Testis (tissue), 3 donors: ENCODE data around the gene HNF1B. TPM values are rescaled to one million over a fixed set of nuclear protein-coding genes. Genes with fewer than 3 reads are reported as not detected.

Source experiments
- DNase-seq: peaks from one replicate; pipeline ENCODE4 v3.0.0-alpha.2; 2019
- H3K27ac ChIP-seq, 2 donors: fragments of 200-600 bp; sonication (generic); one replicate each; pipeline ENCODE4 v1.5.1; 2019
- H3K27me3 ChIP-seq: fragments of 200-600 bp; sonication (generic); one replicate; pipeline ENCODE4 v1.5.1; 2019
- H3K36me3 ChIP-seq: fragments of 200-600 bp; sonication (generic); one replicate; pipeline ENCODE4 v1.5.1; 2017; ENCODE audit warnings: low read depth; ENCODE audit errors: missing control alignments
- H3K4me1 ChIP-seq: fragments of 200-600 bp; sonication (generic); one replicate; pipeline ENCODE4 v1.5.1; 2019
- H3K4me3 ChIP-seq, 2 donors: fragments of 200-600 bp; sonication (generic); one replicate each; pipeline ENCODE4 v1.5.1; 2017 to 2019
- H3K9me3 ChIP-seq: fragments of 200-600 bp; sonication (generic); one replicate; pipeline ENCODE4 v1.5.1; 2017
- POLR2A ChIP-seq: fragments of 450-650 bp; IDR thresholded peaks from one replicate; pipeline ENCODE4 v1.6.1; 2017; ENCODE audit warnings: antibody characterized with exemption, mild to moderate bottlenecking, moderate library complexity
- WGBS, 2 donors: methylation state at CpG; one replicate each; pipeline ENCODE4 v1.1.5; 2018; 5-methylcytosine and 5-hydroxymethylcytosine counted together
- intact Hi-C: fragments of 100-400 bp; cut with DNase I; formaldehyde crosslinking; loops from one replicate; pipeline ENCODE4 v1.15.1; 2023; ENCODE audit warnings: low total_unique reads
- polyA plus RNA-seq: library from polyadenylated mRNA; stranded (reverse); fragments of 350-450 nt; fragmentation: Illumina TruSeq; extraction: RNeasy Lipid Tissue Mini Kit (QIAGEN cat#74804); gene quantifications from one replicate; pipeline ENCODE4 v1.2.3, GENCODE V29; 2014; ENCODE audit warnings: low read depth, low replicate concordance; ENCODE audit not compliant: insufficient read depth
- total RNA-seq, 2 donors: library from RNA; depleted of rRNA; stranded (reverse); fragments of >200 nt; gene quantifications; one replicate each; pipeline ENCODE4 v1.2.3, GENCODE V29; 2016
- TF ChIP-seq, protein P1 (sequence below), 3 experiments: fragments of 450-650 bp in 2 of 3; fragments of 200-600 bp in 1 of 3; sonication (generic) in 1 of 3; IDR thresholded peaks; one replicate each; pipeline ENCODE4 v1.5.1; 2016 to 2019; ENCODE audit warnings: antibody characterized with exemption in 3 of 3, mild to moderate bottlenecking in 2 of 3, moderate library complexity in 1 of 3

The HNF1B gene
- total and polyA plus RNA-seq, 3 donors from 2014 or later: 2.9 to 6.3 (median 3.2) TPM

- DNase-seq: no peak
- H3K4me3 ChIP-seq: no peak overlapping the region
- no peaks in the 10 kb centered on the region for H3K36me3 ChIP-seq
- TF ChIP-seq, protein P1, sequence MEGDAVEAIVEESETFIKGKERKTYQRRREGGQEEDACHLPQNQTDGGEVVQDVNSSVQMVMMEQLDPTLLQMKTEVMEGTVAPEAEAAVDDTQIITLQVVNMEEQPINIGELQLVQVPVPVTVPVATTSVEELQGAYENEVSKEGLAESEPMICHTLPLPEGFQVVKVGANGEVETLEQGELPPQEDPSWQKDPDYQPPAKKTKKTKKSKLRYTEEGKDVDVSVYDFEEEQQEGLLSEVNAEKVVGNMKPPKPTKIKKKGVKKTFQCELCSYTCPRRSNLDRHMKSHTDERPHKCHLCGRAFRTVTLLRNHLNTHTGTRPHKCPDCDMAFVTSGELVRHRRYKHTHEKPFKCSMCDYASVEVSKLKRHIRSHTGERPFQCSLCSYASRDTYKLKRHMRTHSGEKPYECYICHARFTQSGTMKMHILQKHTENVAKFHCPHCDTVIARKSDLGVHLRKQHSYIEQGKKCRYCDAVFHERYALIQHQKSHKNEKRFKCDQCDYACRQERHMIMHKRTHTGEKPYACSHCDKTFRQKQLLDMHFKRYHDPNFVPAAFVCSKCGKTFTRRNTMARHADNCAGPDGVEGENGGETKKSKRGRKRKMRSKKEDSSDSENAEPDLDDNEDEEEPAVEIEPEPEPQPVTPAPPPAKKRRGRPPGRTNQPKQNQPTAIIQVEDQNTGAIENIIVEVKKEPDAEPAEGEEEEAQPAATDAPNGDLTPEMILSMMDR (IDR thresholded peaks at IDR 0.05): no peak
- TF ChIP-seq POLR2A: no peak
- no peaks in the 10 kb centered on the region for H3K9me3 ChIP-seq
- no peaks in the 10 kb centered on the region for H3K4me1 ChIP-seq
- 71 to 74% methylated on average over 3 to 4 of the region's 4 CpGs for WGBS, 2 donors
- peaks cover under 1% of the 10 kb centered on the region for H3K27me3 ChIP-seq
- H3K27ac ChIP-seq: no peak overlapping the region
- intact Hi-C loops: no loop called here
These were observed 9.7 kb downstream of the HNF1B start for GRCh38 chr17:37735165-37735564.

GRCh38 chr17:37732316-37732715, 12.5 kb downstream of the HNF1B start:
- H3K9me3 ChIP-seq: no peaks in the 10 kb centered on the region
- no peak for DNase-seq
- no peaks in the 10 kb centered on the region for H3K4me1 ChIP-seq
- no peak for TF ChIP-seq POLR2A
- TF ChIP-seq, protein P1 (IDR thresholded peaks at IDR 0.05): no peak
- no peak overlapping the region for H3K27ac ChIP-seq
- H3K36me3 ChIP-seq: no peaks in the 10 kb centered on the region
- WGBS, 2 donors: 73 to 89% methylated on average over 3 to 4 of the region's 4 CpGs
- no peaks in the 10 kb centered on the region for H3K27me3 ChIP-seq
- no peak overlapping the region for H3K4me3 ChIP-seq
- intact Hi-C loops: no loop called here

DNA sequence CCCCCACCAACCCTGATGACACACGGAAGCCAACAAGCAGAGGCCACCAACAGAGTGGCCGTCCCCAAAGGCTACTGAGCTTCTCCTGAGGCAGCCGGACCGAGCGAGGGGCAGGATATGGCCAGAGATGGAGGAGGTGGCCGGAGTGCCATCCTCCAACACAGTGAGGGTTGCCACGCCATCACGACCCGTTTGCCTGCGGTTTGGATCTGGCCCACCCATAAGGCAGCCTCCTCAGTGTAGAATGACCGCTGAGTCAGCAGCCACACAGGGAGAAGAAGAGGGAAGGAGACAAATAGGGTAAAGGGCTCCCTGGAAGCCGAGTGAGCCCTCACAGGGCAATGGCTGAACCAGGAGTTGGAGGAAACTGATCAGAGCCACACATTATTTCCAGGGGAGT, 13.8 kb downstream of the HNF1B start:
- intact Hi-C loops: no loop called here
- no peaks in the 10 kb centered on the region for H3K9me3 ChIP-seq
- no peaks in the 10 kb centered on the region for H3K4me1 ChIP-seq
- no peak overlapping the region for H3K27ac ChIP-seq
- H3K4me3 ChIP-seq: no peak overlapping the region
- TF ChIP-seq POLR2A: no peak
- no peaks in the 10 kb centered on the region for H3K36me3 ChIP-seq
- 83 to 94% methylated on average over 12 of the region's 12 CpGs for WGBS, 2 donors
- H3K27me3 ChIP-seq: no peaks in the 10 kb centered on the region
- no peak for DNase-seq

GRCh38 chr17:37729905-37730304, 15.0 kb downstream of the HNF1B start:
- no peak for DNase-seq
- 65 to 70% methylated on average over 4 to 6 of the region's 6 CpGs for WGBS, 2 donors
- Histone ChIP-seq H3K9me3 (no peaks in the 10 kb centered on the region), H3K27ac (no peak overlapping the region), H3K4me1 (no peaks in the 10 kb centered on the region), H3K4me3 (no peak overlapping the region), H3K36me3 (no peaks in the 10 kb centered on the region), H3K27me3 (no peaks in the 10 kb centered on the region)
- TF ChIP-seq, protein P1 (IDR thresholded peaks at IDR 0.05): no peak
- no peak for TF ChIP-seq POLR2A
- intact Hi-C loops: no loop called here

DNA sequence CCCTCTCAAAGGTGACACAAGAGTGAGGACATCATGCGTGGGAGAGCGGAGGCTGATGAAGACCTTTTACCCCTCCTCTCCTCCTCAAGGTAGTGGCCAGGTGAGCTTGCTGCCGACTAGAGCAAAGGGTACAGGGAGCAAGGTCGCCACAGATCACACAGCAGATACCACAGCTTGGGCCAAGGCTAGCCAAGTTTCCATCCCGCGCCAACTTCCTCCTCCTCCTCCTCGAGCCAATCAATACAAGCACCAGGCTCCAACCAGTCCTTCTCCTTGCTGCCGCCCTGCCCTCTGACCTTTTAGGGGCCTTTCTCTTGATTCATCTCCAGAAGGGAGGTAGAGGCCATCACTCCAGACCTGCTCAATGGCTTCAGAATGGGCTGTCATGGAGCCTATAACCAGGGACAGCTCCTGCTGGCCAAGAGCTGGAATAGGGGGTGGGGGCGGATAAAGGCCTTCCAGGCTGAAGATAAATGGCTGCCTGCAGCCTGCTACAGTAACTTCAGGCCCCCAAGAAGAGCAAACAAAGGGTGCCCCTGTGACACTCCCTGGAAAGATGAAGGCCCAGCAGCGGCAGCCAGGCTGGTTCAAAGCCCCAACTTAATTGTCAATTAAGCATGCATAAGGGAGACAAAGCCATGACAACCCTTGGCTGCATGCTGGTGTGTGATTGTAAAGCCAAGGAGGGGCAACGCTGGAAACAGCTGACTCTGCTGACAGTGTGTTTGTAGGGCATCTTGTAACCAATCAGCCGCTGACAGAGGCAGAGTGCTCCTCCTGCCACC, 17.8 kb downstream of the HNF1B start:
- no peaks in the 10 kb centered on the region for H3K36me3 ChIP-seq
- intact Hi-C loops: no loop called here
- H3K27ac ChIP-seq: no peak overlapping the region
- TF ChIP-seq POLR2A: no peak
- TF ChIP-seq, protein P1 (IDR thresholded peaks at IDR 0.05): no peak
- no peak overlapping the region for H3K4me3 ChIP-seq
- H3K27me3 ChIP-seq: no peaks in the 10 kb centered on the region
- no peak for DNase-seq
- H3K9me3 ChIP-seq: no peaks in the 10 kb centered on the region
- 72 to 78% methylated on average over 11 to 12 of the region's 12 CpGs for WGBS, 2 donors
- no peaks in the 10 kb centered on the region for H3K4me1 ChIP-seq
